ENCODE measurements around the gene RANGAP1. TPM values are rescaled to one million over a fixed set of nuclear protein-coding genes. Genes with fewer than 3 reads are reported as not detected.

The RANGAP1 gene
- total and polyA plus RNA-seq, 2 of the 8 experiments (the other 6 are each of a cell fraction or from before 2014, with no cell fraction given): 121 to 171 TPM

- H3K4me3 ChIP-seq (ENCODE audit: extremely low read depth in 1 of 4, insufficient read depth in 2 of 4, low read depth in 3 of 4, low read length in 4 of 4): peak overlapping the region; percentile 48 to 81 (median 76)
- DNase-seq (ENCODE audit: low read depth in 1 of 2, low spot score in 2 of 2): peak in 1 of 2 experiments; percentile 93
- H3K23ac ChIP-seq (ENCODE audit: insufficient read length): no peak overlapping the region
- H4K8ac ChIP-seq (ENCODE audit: extremely low read depth, insufficient read depth, low read length): no peak overlapping the region
- peak overlapping the region in 2 of 4 experiments; percentile 20 to 32; a peak in 2 of 7 replicates for H3K9ac ChIP-seq (replicated peaks in 1 of 4; ENCODE audit: extremely low read depth in 1 of 4, low read depth in 3 of 4, low read length in 3 of 4)
- FAIRE-seq: no peak
- peaks cover 14% of the 10 kb centered on the region for H3K23me2 ChIP-seq (ENCODE audit: low read depth, low read length)
- H3K36me3 ChIP-seq (ENCODE audit: control insufficient read depth in 2 of 4, insufficient read depth in 4 of 4, low read length in 3 of 4): no peaks in the 10 kb centered on the region
- no peak overlapping the region for H2BK120ac ChIP-seq (replicated peaks; ENCODE audit: low read depth, low read length)
- H2BK5ac ChIP-seq (ENCODE audit: low read depth, low read length): peak overlapping the region; percentile 52; the same call in 1 of the 2 replicates
- no peak overlapping the region for H4K91ac ChIP-seq (replicated peaks; ENCODE audit: insufficient read length, low read length)
- H3K4me2 ChIP-seq (ENCODE audit: insufficient read depth in 1 of 2, low read depth in 2 of 2, low read length in 2 of 2): peak overlapping the region; percentile 63 to 99
- no peaks in the 10 kb centered on the region for H3K79me2 ChIP-seq (ENCODE audit: control insufficient read depth in 1 of 2, insufficient read depth in 2 of 2, low read length in 2 of 2)
- peaks cover 0 to 2% (median under 1%) of the 10 kb centered on the region in 4 experiments; a peak in 1 of 7 replicates for H3K4me1 ChIP-seq (replicated peaks in 1 of 4; ENCODE audit: control insufficient read depth in 3 of 4, insufficient read depth in 4 of 4, low read length in 3 of 4)
- H2BK15ac ChIP-seq (ENCODE audit: low read length): no peak overlapping the region
- H2AK5ac ChIP-seq (ENCODE audit: low read depth, low read length): no peak overlapping the region
- no peak overlapping the region for H3K27ac ChIP-seq (ENCODE audit: low read depth, low read length)
- no peak overlapping the region for H2BK20ac ChIP-seq (ENCODE audit: low read length)
- ChIA-PET CTCF (ENCODE audit: partially characterized antibody) (interaction anchor here (1.1 to 1.9 kb wide), 3 partner anchors 12 to 47 kb away, joined by 4 to 5 read pairs (median 5); no protein-coding TSS in a partner anchor), POLR2A (ENCODE audit: partially characterized antibody) (interaction anchor here (0.6 to 4.1 kb wide), 8 partner anchors 8 to 264 kb away, joined by 3 to 19 read pairs (median 4); no protein-coding TSS in a partner anchor)
- H3K56ac ChIP-seq (replicated peaks; ENCODE audit: insufficient read length, low read depth, low read length): no peak overlapping the region
- H3K27me3 ChIP-seq (replicated peaks in 1 of 4; ENCODE audit: control insufficient read depth in 3 of 4, extremely low read depth in 1 of 4, insufficient read depth in 3 of 4, low read length in 3 of 4): peaks cover 0 to 20% (median 14%) of the 10 kb centered on the region in 4 experiments; a peak in 6 of 7 replicates
- no peak overlapping the region for H3K4ac ChIP-seq (replicated peaks; ENCODE audit: insufficient read length, low read depth, low read length)
- no peaks in the 10 kb centered on the region for H3K9me3 ChIP-seq (ENCODE audit: insufficient read depth in 2 of 2, low read depth in 1 of 2, low read length in 1 of 2)
- H3K18ac ChIP-seq (ENCODE audit: extremely low read depth, low read length): peak overlapping the region; percentile 25; the same call in 1 of the 2 replicates
- no peak overlapping the region for H4K5ac ChIP-seq (ENCODE audit: insufficient read length, low read depth, low read length)
- no peaks in the 10 kb centered on the region for H3K79me1 ChIP-seq (ENCODE audit: low read depth, low read length)
- H2BK12ac ChIP-seq (ENCODE audit: low read depth, low read length): peak overlapping the region; percentile 75; the same call in 1 of the 2 replicates
- peak overlapping the region; percentile 87; the same call in 1 of the 2 replicates for H2AFZ ChIP-seq (ENCODE audit: low read length)
- H4K20me1 ChIP-seq (replicated peaks in 1 of 2; ENCODE audit: control insufficient read depth in 1 of 2, insufficient read depth in 2 of 2, low read length in 2 of 2): no peaks in the 10 kb centered on the region
- WGBS, 2 experiments (ENCODE audit: extremely low coverage in 1 of 2, insufficient coverage in 1 of 2, insufficient read length in 1 of 2, insufficient replicate concordance in 2 of 2, low coverage in 1 of 2, low lambda C conversion rate in 2 of 2, missing lambda C conversion rate in 1 of 2): 1% methylated on average over 50 of the region's 91 CpGs; no CpG with 5 or more reads in 1 of the 2 experiments
- H3K14ac ChIP-seq (ENCODE audit: insufficient read length): no peak overlapping the region
- TF ChIP-seq E2F6 (IDR thresholded peaks at IDR 0.05) (peak; percentile 95), USF2 (IDR thresholded peaks at IDR 0.05; ENCODE audit: low read length) (peak; percentile 91)
Observed at GRCh38 chr22:41197038-41197972, 88.7 kb downstream of the RANGAP1 start.
